ENCODE results near the gene TNS1.

Gene TNS1

GRCh38 chr2:217858519-217859491, 144.0 kb downstream of the TNS1 start:
- H3K4me3 ChIP-seq, result no peak overlapping the region
- no peak overlapping the region for H3K9ac ChIP-seq (ENCODE audit: insufficient read length)
- DNase-seq (ENCODE audit: low read depth, low spot score), result no peak
- H3K9me3 ChIP-seq (ENCODE audit: low read depth, low read length), result no peaks in the 10 kb centered on the region
- H3K36me3 ChIP-seq (ENCODE audit: insufficient read depth, low read length), result peaks cover 32% of the 10 kb centered on the region; the same call in 1 of the 2 replicates
- no peak overlapping the region for H3K27ac ChIP-seq
- no peak for TF ChIP-seq POLR2AphosphoS5 (IDR thresholded peaks at IDR 0.05; ENCODE audit: borderline replicate concordance, low read depth, low read length)

GRCh38 chr2:217857624-217858506, 144.9 kb downstream of the TNS1 start:
- TF ChIP-seq POLR2AphosphoS5 (IDR thresholded peaks at IDR 0.05; ENCODE audit: borderline replicate concordance, low read depth, low read length), result no peak
- Histone ChIP-seq H3K27ac (no peak overlapping the region), H3K4me3 (no peak overlapping the region), H3K36me3 (ENCODE audit: insufficient read depth, low read length) (peaks cover 34% of the 10 kb centered on the region; the same call in 1 of the 2 replicates), H3K9me3 (ENCODE audit: low read depth, low read length) (no peaks in the 10 kb centered on the region), H3K9ac (ENCODE audit: insufficient read length) (no peak overlapping the region)
- no peak for DNase-seq (ENCODE audit: low read depth, low spot score)

GRCh38 chr2:217856871-217857270, 145.9 kb downstream of the TNS1 start:
- no peak for TF ChIP-seq POLR2AphosphoS5 (IDR thresholded peaks at IDR 0.05; ENCODE audit: borderline replicate concordance, low read depth, low read length)
- no peak for TF ChIP-seq FOXP2 (optimal IDR thresholded peaks at IDR 0.05; ENCODE audit: control extremely low read depth, extremely low read length, insufficient read depth)
- no peak for TF ChIP-seq EZH2 (IDR thresholded peaks at IDR 0.05)
- Histone ChIP-seq H3K36me3 (ENCODE audit: insufficient read depth, low read length) (peaks cover 30% of the 10 kb centered on the region; the same call in 1 of the 2 replicates), H3K4me3 (no peak overlapping the region), H3K27ac (no peak overlapping the region), H3K9me3 (ENCODE audit: low read depth, low read length) (no peaks in the 10 kb centered on the region), H3K9ac (ENCODE audit: insufficient read length) (no peak overlapping the region)
- no peak for DNase-seq (ENCODE audit: low read depth, low spot score)

GRCh38 chr2:217856159-217856558, 146.6 kb downstream of the TNS1 start:
- Histone ChIP-seq H3K36me3 (ENCODE audit: insufficient read depth, low read length) (peaks cover 28% of the 10 kb centered on the region; the same call in 1 of the 2 replicates), H3K9me3 (ENCODE audit: low read depth, low read length) (no peaks in the 10 kb centered on the region), H3K4me3 (no peak overlapping the region), H3K27ac (no peak overlapping the region), H3K9ac (ENCODE audit: insufficient read length) (no peak overlapping the region)
- no peak for DNase-seq (ENCODE audit: low read depth, low spot score)
- TF ChIP-seq POLR2AphosphoS5 (IDR thresholded peaks at IDR 0.05; ENCODE audit: borderline replicate concordance, low read depth, low read length), result no peak
- no peak for TF ChIP-seq FOXP2 (optimal IDR thresholded peaks at IDR 0.05; ENCODE audit: control extremely low read depth, extremely low read length, insufficient read depth)
- TF ChIP-seq EZH2 (IDR thresholded peaks at IDR 0.05), result no peak

GRCh38 chr2:217854684-217855420, 147.9 kb downstream of the TNS1 start:
- no peak for DNase-seq (ENCODE audit: low read depth, low spot score)
- Histone ChIP-seq H3K9me3 (ENCODE audit: low read depth, low read length) (no peaks in the 10 kb centered on the region), H3K36me3 (ENCODE audit: insufficient read depth, low read length) (peaks cover 32% of the 10 kb centered on the region; the same call in 1 of the 2 replicates), H3K27ac (no peak overlapping the region), H3K9ac (ENCODE audit: insufficient read length) (no peak overlapping the region), H3K4me3 (no peak overlapping the region)
- TF ChIP-seq POLR2AphosphoS5 (IDR thresholded peaks at IDR 0.05; ENCODE audit: borderline replicate concordance, low read depth, low read length) (no peak), EZH2 (IDR thresholded peaks at IDR 0.05) (no peak), FOXP2 (optimal IDR thresholded peaks at IDR 0.05; ENCODE audit: control extremely low read depth, extremely low read length, insufficient read depth) (no peak)

- Histone ChIP-seq H3K9me3 (ENCODE audit: low read depth, low read length) (no peaks in the 10 kb centered on the region), H3K9ac (ENCODE audit: insufficient read length) (no peak overlapping the region), H3K27ac (no peak overlapping the region), H3K36me3 (ENCODE audit: insufficient read depth, low read length) (peaks cover 39% of the 10 kb centered on the region), H3K4me3 (no peak overlapping the region)
- DNase-seq (ENCODE audit: low read depth, low spot score), result no peak
- TF ChIP-seq FOXP2 (optimal IDR thresholded peaks at IDR 0.05; ENCODE audit: control extremely low read depth, extremely low read length, insufficient read depth), result no peak
- no peak for TF ChIP-seq POLR2AphosphoS5 (IDR thresholded peaks at IDR 0.05; ENCODE audit: borderline replicate concordance, low read depth, low read length)
- TF ChIP-seq EZH2 (IDR thresholded peaks at IDR 0.05), result no peak
Observed at GRCh38 chr2:217853961-217854360, 148.8 kb downstream of the TNS1 start.

- no peak overlapping the region for H3K27ac ChIP-seq
- H3K36me3 ChIP-seq (ENCODE audit: insufficient read depth, low read length), result peaks cover 44% of the 10 kb centered on the region
- no peaks in the 10 kb centered on the region for H3K9me3 ChIP-seq (ENCODE audit: low read depth, low read length)
- H3K4me3 ChIP-seq, result no peak overlapping the region
- no peak overlapping the region for H3K9ac ChIP-seq (ENCODE audit: insufficient read length)
- DNase-seq (ENCODE audit: low read depth, low spot score), result no peak
- TF ChIP-seq EZH2 (IDR thresholded peaks at IDR 0.05), result no peak
- TF ChIP-seq POLR2AphosphoS5 (IDR thresholded peaks at IDR 0.05; ENCODE audit: borderline replicate concordance, low read depth, low read length), result no peak
- no peak for TF ChIP-seq FOXP2 (optimal IDR thresholded peaks at IDR 0.05; ENCODE audit: control extremely low read depth, extremely low read length, insufficient read depth)
Observed at GRCh38 chr2:217853301-217853881, 149.4 kb downstream of the TNS1 start.

All from SK-N-MC (cell line).